C4-2B (cell line): ENCODE measurements around the gene CDH12.

Experiments
- CTCF ChIP-seq: fragments of 450-650 bp; conservative IDR thresholded peaks from 2 replicates; pipeline ENCODE4 v1.5.1; 2017; ENCODE audit warnings: mild to moderate bottlenecking
- ZFX ChIP-seq: fragments of 450-650 bp; IDR thresholded peaks from 2 replicates; pipeline ENCODE4 v1.6.1; 2017

- TF ChIP-seq CTCF (no peak), ZFX (no peak)
Measured at GRCh38 chr5:22329683-22330082, 523.5 kb downstream of the CDH12 start.
